Activated T-helper 1 cell treated with Interleukin-2 at 50 U/mL for 16 hours (primary cell): ENCODE results near the gene RGL1.

Experiments
- DNase-seq: peaks from one replicate; pipeline ENCODE4 v3.0.0-alpha.2; 2020; ENCODE audit warnings: low read depth

RGL1 gene

GRCh38 chr1:183821889-183822611, 17.1 kb downstream of the RGL1 start:
- DNase-seq, result no peak

GRCh38 chr1:183824291-183824690, 19.4 kb downstream of the RGL1 start:
- no peak for DNase-seq

- no peak for DNase-seq
These were observed 22.9 kb downstream of the RGL1 start for GRCh38 chr1:183827801-183828200.

GRCh38 chr1:183830389-183830788, 25.5 kb downstream of the RGL1 start:
- no peak for DNase-seq

GRCh38 chr1:183831311-183831710, 26.4 kb downstream of the RGL1 start:
- DNase-seq, result no peak

GRCh38 chr1:183832459-183832858, 27.5 kb downstream of the RGL1 start:
- DNase-seq, result no peak

GRCh38 chr1:183834568-183834967, 29.6 kb downstream of the RGL1 start:
- no peak for DNase-seq

- DNase-seq, result no peak
These were observed 31.7 kb downstream of the RGL1 start for GRCh38 chr1:183836598-183836997.

GRCh38 chr1:183837062-183837461, 32.1 kb downstream of the RGL1 start:
- no peak for DNase-seq

GRCh38 chr1:183838221-183838620, 33.3 kb downstream of the RGL1 start:
- DNase-seq, result no peak

GRCh38 chr1:183840140-183840539, 35.2 kb downstream of the RGL1 start:
- DNase-seq, result no peak

- no peak for DNase-seq
These were observed 36.6 kb downstream of the RGL1 start for GRCh38 chr1:183841550-183841949.

GRCh38 chr1:183841950-183842794, 37.3 kb downstream of the RGL1 start:
- DNase-seq, result no peak

GRCh38 chr1:183842795-183843144, 37.9 kb downstream of the RGL1 start:
- no peak for DNase-seq

GRCh38 chr1:183844806-183845205, 39.9 kb downstream of the RGL1 start:
- no peak for DNase-seq

GRCh38 chr1:183845681-183846080, 40.8 kb downstream of the RGL1 start:
- DNase-seq, result no peak

GRCh38 chr1:183847641-183848040, 42.7 kb downstream of the RGL1 start:
- DNase-seq, result no peak

- DNase-seq, result no peak
These were observed 45.9 kb downstream of the RGL1 start for GRCh38 chr1:183850852-183851251.

GRCh38 chr1:183859119-183859518, 54.2 kb downstream of the RGL1 start:
- no peak for DNase-seq

- DNase-seq, result no peak
These were observed 54.9 kb downstream of the RGL1 start for GRCh38 chr1:183859831-183860230.

- no peak for DNase-seq
These were observed 58.0 kb downstream of the RGL1 start for GRCh38 chr1:183862967-183863366.

GRCh38 chr1:183863852-183864251, 58.9 kb downstream of the RGL1 start:
- no peak for DNase-seq

GRCh38 chr1:183864611-183865010, 59.7 kb downstream of the RGL1 start:
- DNase-seq, result no peak

- DNase-seq, result no peak
These were observed 64.3 kb downstream of the RGL1 start for GRCh38 chr1:183869230-183869629.
